Bone marrow (tissue), 2 donors: Measurements from ENCODE around the gene IL10.
A peak's percentile ranks its signal among the peaks of the same experiment; 100 is the strongest.

Experiments used
- DNase-seq, 2 donors: peaks; one replicate each; lab custom pipeline; 2025; lab: John Stamatoyannopoulos, UW

The IL10 gene

DNA sequence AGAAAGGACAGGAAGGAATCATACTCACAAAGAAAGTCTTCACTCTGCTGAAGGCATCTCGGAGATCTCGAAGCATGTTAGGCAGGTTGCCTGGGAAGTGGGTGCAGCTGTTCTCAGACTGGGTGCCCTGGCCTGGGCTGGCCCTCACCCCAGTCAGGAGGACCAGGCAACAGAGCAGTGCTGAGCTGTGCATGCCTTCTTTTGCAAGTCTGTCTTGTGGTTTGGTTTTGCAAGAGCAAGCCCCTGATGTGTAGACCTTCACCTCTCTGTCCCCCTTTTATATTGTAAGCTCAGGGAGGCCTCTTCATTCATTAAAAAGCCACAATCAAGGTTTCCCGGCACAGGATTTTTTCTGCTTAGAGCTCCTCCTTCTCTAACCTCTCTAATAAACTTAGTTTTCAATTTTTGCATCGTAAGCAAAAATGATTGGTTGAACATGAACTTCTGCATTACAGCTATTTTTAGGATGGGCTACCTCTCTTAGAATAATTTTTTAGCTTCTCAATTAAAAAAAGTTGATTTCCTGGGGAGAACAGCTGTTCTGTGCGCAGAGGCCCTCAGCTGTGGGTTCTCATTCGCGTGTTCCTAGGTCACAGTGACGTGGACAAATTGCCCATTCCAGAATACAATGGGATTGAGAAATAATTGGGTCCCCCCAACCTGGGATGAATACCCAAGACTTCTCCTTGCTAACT lies at the start of gene IL10:
TSS of gene IL10 (minus strand) at position 252 of the 695 bp plus-strand sequence. CDS start at position 193, 59 bp downstream.
- DNase-seq = peak in 1 of 2 donors; percentile 25

DNA sequence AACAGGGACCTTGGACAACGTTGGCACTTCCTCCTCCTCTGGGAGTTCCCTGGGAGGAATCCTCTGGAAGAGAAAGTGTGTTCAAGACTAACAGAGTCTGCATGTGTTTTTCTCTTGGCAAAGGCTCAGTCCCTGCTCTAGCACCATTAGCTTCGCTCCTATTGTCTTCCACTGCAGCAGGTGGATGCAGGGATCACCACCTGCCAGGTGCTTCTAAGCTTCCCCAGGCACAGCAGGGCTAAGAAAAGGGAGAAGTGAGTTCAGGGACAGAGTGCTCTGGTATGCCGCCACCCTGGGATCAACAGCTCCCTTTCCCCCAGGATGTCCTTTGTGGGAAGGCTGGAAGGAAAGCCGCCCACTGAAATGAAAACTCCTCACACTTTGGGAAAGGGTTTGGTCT lies 49.2 kb upstream of the IL10 start:
- no peak for DNase-seq

DNA sequence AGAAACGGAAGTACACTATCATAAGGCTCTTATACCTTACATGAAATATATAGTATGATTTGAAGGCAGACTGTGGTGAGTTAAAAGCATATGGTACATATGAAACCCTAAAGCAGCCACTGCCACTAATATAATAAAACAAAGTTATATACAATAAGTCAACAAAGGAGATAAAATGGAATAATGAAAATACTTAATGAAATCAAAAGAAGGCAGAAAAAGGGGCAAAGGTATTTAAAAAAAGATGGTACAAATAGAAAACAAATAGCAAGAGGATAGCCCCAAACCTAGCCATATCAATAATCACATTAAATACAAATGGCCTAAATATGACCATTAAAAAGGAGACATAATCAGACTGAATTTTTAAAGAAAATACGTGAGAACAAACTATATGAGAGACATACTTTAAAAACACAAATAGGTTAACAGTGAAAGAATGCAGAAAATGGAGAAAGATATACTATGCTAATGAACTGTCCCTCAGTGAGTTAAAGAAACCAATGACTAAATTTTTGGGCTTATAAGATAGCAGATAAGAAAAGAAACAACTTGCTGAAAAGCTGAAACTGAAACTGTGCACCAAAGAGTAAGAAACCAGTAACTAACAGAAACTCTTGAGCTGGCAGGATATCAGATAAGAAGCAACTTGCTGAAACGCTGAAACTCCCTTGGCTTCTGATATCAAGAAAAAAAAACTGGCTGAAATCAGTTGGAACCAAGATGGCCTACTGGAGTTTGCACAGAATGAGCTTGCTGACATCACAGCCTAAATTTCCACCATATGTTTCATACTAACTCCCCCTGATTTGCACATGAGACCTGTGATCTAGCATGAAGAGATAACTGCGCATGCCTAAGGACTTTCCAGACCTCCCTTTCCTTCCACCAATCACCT lies 44.3 kb upstream of the IL10 start:
- peak in 1 of 2 donors; percentile 56 for DNase-seq

DNA sequence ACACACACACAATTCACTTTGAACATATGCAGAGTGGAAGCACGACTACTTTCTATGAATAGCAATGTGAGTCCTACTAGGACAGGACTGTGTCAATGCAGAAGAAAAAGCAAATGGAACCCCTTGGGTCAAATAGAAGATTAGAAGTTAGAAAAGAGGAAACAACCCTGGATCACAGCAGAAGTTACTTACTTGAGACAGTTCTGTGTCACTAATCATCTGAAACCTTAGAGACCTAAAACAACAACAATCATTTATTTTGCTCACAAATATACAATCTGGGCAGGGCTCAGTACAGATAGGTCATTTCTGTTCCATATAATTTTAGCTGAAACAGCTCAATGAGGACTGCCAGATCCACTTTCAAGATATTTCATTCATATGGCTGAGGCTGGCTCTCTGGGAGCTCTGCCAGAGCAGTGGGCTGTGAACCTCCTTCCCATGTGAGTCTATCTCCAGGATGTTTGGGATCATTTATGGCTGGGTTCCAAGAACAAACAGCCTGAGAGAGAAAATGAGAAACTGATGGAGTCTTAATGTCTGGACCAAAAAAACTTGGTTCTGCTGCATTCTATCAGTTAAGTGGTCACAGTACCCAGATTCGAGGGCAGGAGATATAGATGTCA lies 42.5 kb upstream of the IL10 start:
- peak in 1 of 2 donors; percentile 46 for DNase-seq

DNA sequence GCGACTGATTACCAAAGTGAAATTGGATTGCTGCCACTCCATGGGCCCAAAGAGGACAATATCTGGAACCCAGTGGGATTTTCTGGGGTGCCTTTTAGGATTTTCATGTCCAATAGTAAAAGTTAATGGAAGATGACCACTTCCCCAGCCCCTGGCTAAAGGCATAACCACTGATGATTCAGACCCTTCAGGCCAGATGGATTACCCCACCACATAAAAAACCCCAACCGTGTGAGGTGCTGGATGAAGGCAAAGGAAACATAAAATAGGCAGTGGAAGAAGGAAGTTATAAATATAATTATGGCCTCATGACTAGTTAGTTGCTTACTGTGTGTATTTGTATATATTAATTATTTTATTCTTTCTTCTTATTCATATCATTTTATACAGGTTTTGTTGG lies 40.2 kb upstream of the IL10 start:
- no peak for DNase-seq

DNA sequence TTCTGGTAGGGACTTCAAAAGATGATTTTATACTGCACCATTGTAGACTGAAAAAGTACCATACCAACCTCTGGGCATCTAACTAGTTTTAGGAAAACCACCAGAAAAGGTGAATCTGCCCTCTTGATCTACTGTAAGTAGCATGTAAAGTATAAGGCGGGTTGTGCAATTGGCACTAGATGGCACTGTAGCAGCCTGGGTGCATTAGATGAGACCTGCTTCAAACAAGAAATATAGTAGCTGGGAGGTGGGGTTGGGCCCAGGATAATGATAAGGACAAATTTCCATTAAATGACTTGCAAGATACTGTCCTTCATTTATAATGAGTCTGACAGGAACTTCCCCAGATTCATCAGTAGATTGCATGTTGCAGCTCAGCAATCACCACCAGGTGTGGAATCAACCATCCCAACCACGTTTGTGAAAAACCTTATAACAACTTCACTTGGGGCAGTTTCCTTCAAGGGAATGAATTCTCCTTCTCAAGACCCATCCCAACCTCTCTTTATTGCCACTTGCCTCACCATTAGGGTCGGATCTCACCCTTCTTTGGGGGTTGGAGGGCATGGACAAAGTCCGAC lies 37.3 kb upstream of the IL10 start:
- DNase-seq = no peak

DNA sequence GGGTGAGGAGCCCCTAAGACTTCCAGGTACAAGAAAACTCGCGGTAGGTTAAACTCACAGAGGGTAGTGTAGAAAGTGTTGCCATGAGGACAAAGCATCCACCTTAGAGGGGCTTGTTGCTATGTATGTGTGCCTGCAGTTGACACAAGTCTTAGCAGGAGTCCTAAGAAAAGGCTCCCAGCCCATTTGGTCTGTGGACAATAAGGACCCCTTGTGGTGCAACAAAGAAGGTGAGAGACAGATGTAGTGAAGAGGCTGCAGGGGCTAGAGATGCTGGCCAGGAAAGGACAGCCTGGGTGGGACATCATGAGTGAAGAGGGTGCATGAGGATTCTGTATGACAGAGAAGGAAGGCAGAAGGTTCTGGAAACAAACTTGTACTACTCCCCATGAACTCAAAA lies 36.3 kb upstream of the IL10 start:
- no peak for DNase-seq

DNA sequence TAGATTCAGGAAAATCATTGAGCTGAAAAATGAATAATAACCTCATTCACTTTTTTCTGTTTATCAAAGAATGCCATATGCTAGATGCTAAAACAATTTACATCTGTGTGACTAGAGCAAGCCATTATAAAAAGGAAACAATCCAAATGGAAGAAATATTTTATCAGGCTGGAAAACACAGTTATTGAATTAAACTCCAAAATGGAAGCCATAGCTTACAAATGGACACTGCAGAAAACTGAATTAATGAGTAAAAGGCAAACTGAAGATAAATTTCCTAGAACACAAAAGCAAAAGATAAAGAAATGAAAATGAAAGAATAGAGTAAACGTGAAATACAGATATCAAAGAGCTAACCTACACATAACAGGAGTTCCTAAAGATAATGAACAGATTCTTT lies 33.1 kb upstream of the IL10 start:
- DNase-seq = no peak

DNA sequence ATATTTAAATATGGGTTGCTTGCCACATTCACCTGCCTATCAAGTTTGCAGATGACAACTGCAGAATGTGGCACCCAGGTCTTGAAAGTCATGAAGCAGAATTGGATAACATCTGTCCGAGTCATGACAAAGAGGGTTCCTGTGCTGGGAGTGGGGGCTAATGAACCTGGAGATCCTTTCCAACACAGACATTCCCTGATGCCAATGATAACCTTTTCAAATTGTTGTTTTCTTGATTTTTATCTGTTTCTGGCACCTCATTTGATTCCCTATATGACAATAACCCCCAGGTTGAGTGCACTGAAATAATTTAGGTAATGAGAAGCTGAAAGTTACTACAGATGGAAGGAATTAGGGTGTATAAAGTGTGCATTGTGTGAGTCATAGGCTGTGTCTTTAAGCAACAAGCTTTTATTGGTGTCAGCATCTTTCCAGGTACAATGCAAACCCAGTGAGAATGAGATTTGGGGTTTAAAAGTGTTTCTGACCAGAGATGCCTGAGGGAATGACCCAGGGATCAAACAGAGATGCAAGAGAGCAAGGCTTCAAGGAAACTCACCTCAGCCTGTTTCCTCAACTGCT lies 32.0 kb upstream of the IL10 start:
- no peak for DNase-seq

DNA sequence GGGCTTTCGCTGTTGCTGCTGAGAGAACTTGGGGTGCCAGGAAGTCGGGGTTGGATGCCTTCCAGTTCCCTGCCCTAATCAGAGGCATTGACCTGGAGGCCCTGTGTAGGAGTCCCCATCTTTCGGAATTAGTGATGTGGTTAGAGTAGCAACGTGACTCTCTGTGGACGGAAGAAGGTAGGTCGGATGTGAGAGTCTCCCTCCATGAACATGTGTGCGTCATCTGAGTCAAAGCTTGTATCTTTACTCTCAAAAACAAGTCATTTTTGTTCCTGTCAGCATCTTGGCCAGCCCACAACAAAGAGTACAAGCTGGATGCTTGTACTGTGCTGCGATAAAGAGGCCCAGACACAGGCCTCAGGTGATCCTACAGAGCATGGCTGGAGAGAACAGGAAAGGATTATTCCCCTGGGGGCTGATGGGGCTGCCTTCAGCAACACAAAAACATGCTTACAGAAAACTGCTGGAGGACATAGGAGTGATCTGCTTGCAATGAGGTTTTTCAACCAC lies 31.0 kb upstream of the IL10 start:
- DNase-seq = no peak

DNA sequence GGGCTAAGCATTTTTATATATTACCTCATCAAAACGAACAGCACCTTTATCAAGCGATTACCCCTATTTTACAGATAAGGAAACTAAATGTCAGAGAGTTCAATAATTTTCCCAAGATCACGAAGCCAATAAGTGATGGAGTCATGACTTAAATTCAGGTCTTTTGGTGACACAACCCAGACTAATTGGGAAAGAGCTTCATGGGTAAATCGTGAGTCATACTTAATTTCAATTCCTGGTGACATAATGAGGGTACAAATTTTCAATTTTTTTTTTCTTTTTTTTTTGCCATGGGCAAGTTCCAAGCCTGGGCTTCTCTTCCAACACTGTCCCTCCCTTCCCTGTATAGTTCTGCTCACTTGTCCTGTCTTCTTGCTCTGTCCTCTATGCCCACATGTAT lies 30.1 kb upstream of the IL10 start:
- no peak for DNase-seq

DNA sequence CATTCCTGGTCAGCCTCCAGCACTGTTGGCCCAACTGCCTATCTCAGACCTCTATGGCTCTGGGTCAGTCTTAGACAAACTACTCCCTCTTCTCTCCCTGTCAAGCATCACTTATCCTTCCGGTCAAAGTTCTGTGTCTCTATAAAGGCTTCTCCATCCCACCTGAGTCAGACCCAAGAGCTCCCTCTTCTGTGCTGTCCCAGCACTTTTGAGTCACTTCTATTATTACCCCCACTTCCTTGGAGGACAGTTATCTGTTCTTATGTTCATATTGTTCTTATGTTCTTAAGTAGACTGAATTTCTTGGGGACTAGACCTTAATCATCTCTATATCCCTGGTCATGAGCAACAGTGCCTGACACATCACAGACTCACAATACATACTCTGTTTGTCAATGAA lies 29.2 kb upstream of the IL10 start:
- no peak for DNase-seq

DNA sequence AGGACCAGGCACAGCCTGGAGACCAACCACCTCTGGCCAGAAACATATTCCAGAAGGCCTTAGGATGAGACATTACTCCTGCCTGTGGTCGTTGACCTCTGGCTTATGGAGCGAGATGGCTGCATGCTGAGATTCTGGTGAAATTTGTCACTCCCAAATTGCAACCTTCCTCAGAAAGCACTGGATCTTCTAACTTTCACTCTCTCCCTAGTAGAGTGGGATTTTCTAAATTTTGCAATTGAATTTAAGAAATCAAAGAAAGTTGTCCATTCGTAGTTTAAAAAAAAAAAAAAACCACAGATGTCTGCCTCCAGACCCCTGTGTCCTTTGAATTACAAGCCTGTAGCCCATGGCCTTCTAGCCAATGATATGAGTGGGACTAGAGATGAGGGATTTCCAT lies 28.6 kb upstream of the IL10 start:
- DNase-seq = no peak

DNA sequence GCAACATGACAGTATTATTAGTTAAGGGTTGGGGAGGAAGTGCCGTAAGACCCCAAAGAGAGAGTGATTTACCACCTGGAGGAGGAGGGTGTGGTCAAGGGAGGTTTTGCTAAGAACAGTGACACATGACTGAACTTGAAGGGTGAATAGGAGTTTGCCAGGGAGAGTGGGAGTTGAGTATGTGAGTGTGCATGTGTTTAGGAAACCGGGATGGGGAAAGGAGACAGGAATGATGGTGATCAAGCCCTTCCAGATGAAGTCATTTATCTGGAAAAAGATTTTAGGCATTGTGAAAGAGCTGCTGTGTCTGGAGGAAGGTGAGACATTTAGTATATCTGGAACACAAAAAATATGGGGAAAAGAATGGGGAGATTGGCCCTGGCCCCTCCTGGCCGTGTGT lies 28.1 kb upstream of the IL10 start:
- DNase-seq = no peak

DNA sequence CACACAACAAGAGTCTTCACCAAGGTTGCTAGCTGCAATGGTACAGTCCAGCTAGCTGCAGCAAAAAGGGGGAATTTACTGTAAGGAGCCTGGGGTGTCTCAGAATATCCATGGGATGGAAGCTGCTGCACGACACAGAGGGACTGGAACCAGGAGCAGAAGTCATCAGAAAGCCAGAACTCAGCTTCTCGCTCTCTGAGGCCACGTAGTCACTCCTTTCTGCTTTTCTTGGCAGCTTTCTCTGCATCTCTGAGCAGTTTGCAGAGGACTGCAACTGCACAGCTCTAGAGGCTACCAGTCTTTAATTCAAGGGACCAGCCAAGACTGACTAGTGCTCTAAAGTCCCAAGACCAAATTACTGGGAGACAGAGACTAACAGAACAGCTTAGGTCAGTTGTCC lies 27.0 kb upstream of the IL10 start:
- DNase-seq = no peak

DNA sequence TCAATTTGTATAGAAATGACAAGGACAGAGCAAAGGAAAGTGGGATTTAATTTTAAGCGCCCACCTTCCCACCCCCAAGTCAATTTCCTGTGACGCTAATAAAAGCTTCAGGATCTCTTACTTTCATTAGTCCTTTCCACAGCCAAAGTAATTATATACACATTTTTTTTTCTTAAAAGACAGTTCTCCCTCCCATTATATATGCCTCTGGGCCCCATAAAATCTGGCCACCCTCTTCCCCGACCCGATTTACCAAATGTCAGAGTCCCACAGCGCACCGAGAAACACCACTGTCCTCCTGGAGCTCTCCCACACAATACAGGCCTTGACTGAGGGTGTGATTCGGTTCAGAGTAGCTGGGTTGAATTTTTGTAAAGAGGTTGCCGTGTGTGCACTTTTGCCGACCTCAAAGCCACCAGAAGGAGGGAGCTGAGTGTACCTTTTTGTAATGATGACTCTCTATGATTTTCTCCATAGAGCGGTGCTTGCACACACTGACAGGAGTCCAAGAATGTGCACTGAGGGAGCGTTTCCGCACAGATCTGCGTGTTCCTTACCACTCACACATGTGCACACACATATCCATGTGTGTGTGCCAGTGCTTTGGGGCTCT lies 26.2 kb upstream of the IL10 start:
- no peak for DNase-seq

DNA sequence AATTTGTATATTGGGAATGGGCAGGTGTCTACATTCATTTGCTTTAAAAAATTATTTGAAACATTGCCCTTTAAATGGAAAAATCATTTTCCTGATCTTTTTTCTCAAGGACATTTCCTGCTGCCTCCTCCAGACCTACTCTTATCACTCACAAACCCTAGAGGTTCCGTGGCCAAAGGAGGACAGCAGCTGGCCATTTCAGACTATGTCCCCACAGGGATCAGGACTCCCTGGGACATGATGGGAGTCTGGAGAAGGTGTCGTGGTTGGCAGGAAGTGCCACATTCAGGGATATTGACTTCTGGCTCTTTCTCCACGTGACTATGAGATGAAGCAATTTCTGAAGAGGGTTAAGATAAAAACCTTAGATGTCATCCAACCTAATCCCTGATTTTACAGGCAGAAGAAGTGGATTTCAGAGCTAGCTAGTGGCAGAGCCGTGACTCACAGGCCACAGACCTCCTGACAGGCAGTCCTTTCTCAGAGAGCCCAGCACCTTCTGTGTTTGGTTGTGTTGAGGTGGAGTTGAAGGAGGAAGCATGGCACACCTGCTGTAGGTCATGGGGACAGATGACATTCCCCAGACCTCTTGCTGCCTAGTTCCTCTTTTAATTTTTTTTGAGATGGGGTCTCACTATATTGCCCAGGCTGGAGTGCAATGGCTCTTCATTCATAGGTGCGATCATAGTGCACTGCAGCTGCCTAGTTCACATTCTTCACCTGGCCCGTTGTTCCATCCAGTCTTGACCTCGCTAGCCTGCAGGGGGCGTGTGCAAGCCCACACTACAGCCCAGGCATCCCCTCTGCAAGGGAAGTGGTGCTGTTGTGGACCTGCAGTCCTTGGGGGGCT lies 25.5 kb upstream of the IL10 start:
- no peak for DNase-seq

DNA sequence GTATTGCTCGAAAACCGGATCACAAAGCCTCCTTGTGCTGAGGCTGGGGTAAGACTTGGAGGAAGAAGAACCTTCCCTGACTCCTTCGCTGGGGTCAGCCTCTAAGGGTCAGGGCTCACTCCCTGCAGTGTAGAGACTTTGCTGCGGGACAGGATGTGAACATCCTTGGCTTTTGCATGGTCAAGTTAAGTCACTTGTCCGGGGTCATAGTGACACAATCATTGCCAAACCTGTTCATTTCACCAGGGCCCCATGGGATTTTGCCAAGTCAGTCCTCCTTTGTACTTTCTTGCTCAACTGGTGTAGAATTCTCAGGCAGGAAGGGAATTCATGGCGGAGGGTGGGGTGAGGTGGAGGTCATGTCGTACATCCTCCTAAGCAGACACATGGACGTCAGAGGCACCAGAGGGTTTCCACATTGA lies 24.7 kb upstream of the IL10 start:
- DNase-seq = no peak

DNA sequence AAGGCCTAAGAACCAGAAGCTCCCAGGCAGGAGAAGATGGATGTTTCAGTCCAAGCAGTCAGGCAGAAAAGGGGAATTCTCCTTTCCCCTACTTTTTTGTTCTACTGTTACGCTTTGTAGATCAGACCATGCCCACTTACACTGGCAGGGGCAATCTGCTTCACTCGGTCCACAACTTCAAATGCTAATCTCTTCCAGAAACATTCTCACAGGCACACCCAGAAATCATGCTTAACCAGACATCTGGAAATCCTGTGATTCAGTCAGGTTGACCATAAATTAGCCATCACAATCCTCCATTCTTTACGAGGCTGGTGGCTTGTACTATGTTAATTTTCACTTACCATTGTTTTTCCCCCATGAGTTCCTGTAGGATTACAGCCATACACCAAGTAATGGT lies 23.8 kb upstream of the IL10 start:
- no peak for DNase-seq

DNA sequence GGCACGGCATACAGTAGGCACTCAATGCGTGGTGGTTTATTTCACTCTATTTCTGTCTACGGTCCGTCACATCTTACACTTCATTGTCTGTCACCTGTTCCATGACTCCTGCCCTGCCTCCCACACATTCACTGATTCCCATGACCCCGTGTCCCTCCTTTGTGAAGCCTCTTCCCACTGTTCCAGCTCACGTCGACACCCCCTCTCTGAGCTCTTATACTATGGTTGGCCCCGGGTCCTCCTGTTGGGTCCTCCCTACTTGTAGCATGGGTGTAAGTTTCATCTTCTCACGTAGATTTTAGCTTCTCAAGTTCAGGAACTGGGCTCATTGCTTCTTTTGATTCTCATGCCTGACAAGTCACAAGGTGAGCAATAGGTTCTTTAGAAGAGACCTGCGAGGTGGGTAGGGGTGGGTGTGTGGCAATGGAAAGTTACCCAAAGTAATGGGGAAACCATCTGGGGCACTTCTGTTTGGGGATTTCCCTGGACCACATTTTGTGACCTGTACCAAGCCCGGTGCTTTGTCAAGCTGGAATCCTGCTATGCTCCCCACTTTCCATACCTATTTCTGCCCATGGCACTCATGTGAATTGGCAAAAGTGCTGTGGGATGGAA lies 22.1 kb upstream of the IL10 start:
- DNase-seq = no peak
